Measurements from ENCODE around the gene PCDHB11. TPM values are rescaled to one million over a fixed set of nuclear protein-coding genes. Genes with fewer than 3 reads are reported as not detected.
A peak's percentile ranks its signal among the peaks of the same experiment; 100 is the strongest.
"Not testable (repeated sequence)": the region's sequence is repeated elsewhere in the genome, so short reads cannot be mapped to it uniquely, and the experiment has no call there.

PCDHB11 gene
- total RNA-seq, 1 donor from 2014 or later = 2.0 TPM

DNA sequence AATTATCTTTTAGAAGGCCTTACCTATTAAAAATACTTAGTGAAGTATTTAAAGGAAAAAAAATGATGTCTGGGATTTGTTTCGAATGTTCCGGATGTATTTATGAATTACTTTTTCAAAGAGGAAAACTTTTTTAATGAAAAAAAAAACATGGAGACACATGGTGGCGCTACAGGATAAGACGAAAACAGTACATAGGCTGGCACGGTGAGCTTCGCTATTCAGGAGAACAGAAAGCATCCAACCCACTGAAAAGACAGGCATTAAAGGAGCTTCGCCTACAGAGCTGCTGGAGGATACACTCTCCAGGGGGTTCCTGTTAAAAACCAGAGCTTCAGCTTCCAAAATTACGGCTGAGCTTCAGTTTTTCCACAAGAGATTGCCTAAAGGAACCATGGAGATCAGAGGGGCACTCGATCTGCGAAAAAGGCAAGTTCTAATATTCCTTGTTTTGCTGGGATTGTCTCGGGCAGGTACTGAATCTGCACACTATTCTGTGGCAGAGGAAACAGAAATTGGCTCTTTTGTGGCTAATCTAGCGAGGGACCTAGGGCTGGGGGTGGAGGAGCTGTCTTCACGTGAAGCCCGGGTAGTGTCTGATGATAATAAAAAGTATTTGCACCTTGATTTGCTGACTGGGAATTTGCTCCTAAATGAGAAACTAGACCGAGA, 23.8 kb downstream of the PCDHB11 start, which contains the start of gene PCDHB14:
PCDHB14 (plus strand) TSS at position 232 of the 672 bp plus-strand sequence; CDS start at position 395, 163 bp downstream.
- peak within 1 kb of the TSS; percentile 74 for H3K4me3 Mint-ChIP-seq
- no peak within 1 kb of the TSS for H3K27ac Mint-ChIP-seq

DNA sequence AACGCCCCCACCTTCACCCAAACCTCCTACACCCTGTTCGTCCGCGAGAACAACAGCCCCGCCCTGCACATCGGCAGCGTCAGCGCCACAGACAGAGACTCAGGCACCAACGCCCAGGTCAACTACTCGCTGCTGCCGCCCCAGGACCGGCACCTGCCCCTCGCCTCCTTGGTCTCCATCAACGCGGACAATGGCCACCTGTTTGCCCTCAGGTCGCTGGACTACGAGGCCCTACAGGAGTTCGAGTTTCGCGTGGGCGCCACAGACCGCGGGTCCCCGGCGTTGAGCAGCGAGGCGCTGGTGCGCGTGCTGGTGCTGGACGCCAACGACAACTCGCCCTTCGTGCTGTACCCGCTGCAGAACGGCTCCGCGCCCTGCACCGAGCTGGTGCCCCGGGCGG, 25.4 kb downstream of the PCDHB11 start:
- H3K27me3 Mint-ChIP-seq; DNase-seq (ENCODE audit: extremely low spot score, unreplicated experiment); H3K4me1 Mint-ChIP-seq (ENCODE audit: unreplicated experiment); H3K4me3 Mint-ChIP-seq; H3K27ac Mint-ChIP-seq; H3K9me3 Mint-ChIP-seq; H3K36me3 Mint-ChIP-seq: not testable (repeated sequence)

More for the DNA sequence above, 23.8 kb downstream of the PCDHB11 start, which contains the start of gene PCDHB14:
- TF ChIP-seq, protein P1, sequence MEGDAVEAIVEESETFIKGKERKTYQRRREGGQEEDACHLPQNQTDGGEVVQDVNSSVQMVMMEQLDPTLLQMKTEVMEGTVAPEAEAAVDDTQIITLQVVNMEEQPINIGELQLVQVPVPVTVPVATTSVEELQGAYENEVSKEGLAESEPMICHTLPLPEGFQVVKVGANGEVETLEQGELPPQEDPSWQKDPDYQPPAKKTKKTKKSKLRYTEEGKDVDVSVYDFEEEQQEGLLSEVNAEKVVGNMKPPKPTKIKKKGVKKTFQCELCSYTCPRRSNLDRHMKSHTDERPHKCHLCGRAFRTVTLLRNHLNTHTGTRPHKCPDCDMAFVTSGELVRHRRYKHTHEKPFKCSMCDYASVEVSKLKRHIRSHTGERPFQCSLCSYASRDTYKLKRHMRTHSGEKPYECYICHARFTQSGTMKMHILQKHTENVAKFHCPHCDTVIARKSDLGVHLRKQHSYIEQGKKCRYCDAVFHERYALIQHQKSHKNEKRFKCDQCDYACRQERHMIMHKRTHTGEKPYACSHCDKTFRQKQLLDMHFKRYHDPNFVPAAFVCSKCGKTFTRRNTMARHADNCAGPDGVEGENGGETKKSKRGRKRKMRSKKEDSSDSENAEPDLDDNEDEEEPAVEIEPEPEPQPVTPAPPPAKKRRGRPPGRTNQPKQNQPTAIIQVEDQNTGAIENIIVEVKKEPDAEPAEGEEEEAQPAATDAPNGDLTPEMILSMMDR (conservative IDR thresholded peaks at IDR 0.05) = peak; percentile 69
- Mint-ChIP-seq H3K36me3 (peaks cover 5% of the 10 kb centered on the region), H3K27me3 (no peaks in the 10 kb centered on the region), H3K9me3 (no peaks in the 10 kb centered on the region), H3K4me1 (ENCODE audit: unreplicated experiment) (no peaks in the 10 kb centered on the region)
- DNase-seq (ENCODE audit: extremely low spot score, unreplicated experiment) = no peak

DNA sequence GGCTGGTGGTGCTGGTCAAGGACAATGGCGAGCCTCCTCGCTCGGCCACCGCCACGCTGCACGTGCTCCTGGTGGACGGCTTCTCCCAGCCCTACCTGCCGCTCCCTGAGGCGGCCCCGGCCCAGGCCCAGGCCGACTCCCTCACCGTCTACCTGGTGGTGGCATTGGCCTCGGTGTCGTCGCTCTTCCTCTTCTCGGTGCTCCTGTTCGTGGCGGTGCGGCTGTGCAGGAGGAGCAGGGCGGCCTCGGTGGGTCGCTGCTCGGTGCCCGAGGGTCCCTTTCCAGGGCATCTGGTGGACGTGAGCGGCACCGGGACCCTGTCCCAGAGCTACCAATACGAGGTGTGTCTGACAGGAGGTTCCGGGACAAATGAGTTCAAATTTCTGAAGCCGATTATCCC, 26.0 kb downstream of the PCDHB11 start:
- not testable (repeated sequence) for H3K4me3 Mint-ChIP-seq; DNase-seq (ENCODE audit: extremely low spot score, unreplicated experiment); H3K9me3 Mint-ChIP-seq

DNA sequence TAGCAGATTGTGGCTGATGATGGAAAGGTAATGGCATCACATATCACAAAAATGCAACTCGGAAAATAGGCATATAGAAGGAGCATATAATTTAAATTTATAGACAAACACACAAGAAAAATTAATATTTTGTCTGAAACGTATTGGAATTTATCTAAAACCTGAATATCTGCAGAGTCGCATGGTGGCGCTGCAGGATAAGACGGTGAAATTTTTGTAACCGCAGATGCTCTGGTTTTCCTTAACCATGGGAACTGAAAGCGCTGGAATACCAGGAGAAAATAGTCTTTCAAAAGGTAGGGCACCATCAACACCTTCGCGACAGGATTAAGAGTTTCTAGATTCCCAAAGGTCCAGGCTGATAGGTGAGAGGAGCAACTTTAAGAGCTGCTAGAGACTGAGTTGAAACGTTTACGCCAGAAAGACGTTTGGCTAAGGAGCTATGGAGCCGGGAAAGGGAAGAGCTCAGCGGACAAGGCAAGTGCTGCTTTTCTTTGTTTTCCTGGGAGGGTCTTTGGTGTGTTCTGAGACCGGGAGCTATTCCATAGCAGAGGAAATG, 34.8 kb downstream of the PCDHB11 start:
- H3K4me1 Mint-ChIP-seq (ENCODE audit: unreplicated experiment) = no peaks in the 10 kb centered on the region
- H3K4me3 Mint-ChIP-seq = no peak overlapping the region
- TF ChIP-seq, protein P1 (conservative IDR thresholded peaks at IDR 0.05) = no peak
- peaks cover 7% of the 10 kb centered on the region for H3K9me3 Mint-ChIP-seq
- H3K27ac Mint-ChIP-seq = no peak overlapping the region
- no peaks in the 10 kb centered on the region for H3K27me3 Mint-ChIP-seq
- DNase-seq (ENCODE audit: extremely low spot score, unreplicated experiment) = no peak
- H3K36me3 Mint-ChIP-seq = no peaks in the 10 kb centered on the region

More for the DNA sequence above, 26.0 kb downstream of the PCDHB11 start:
- not testable (repeated sequence) for H3K27ac Mint-ChIP-seq; H3K4me1 Mint-ChIP-seq (ENCODE audit: unreplicated experiment); H3K27me3 Mint-ChIP-seq; H3K36me3 Mint-ChIP-seq

DNA sequence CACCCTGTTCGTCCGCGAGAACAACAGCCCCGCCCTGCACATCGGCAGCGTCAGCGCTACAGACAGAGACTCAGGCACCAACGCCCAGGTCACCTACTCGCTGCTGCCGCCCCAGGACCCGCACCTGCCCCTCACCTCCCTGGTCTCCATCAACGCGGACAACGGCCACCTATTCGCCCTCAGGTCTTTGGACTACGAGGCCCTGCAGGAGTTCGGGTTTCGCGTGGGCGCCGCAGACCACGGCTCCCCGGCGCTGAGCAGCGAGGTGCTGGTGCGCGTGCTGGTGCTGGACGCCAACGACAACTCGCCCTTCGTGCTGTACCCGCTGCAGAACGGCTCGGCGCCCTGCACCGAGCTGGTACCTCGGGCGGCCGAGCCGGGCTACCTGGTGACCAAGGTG, 36.5 kb downstream of the PCDHB11 start:
- not testable (repeated sequence) for DNase-seq (ENCODE audit: extremely low spot score, unreplicated experiment); H3K27ac Mint-ChIP-seq; H3K4me3 Mint-ChIP-seq; H3K27me3 Mint-ChIP-seq; H3K36me3 Mint-ChIP-seq; H3K4me1 Mint-ChIP-seq (ENCODE audit: unreplicated experiment)
- H3K9me3 Mint-ChIP-seq = peaks cover 19% of the 10 kb centered on the region

DNA sequence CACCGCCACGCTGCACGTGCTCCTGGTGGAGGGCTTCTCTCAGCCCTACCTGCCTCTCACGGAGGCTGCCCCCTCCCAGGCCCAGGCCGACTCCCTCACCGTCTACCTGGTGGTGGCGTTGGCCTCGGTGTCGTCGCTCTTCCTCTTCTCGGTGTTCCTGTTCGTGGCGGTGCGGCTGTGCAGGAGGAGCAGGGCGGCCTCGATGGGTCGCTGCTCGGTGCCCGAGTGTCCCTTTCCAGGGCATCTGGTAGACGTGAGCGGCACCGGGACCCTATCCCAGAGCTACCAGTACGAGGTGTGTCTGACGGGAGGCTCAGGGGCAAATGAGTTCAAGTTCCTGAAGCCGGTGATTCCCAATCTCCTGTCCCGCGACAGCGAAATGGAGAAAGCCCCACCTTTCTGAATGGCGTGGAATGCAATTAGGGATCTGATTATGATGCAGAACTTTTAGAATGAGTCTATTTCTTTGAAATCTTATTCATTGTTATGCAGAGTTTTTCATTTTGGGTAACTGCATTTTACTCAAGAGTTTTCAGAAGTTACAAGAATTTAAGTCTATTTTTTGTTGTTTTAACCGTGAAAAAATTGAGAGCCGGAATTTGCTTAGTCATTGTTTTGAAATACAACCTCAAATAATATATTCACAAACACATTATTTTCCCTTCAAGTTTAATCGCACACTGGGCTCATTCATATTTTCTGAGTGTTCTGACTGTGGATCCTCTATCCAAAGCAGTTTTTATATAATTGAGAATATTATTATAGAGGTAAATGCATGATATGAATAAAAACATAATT, 37.3 kb downstream of the PCDHB11 start:
- TF ChIP-seq, protein P1 (conservative IDR thresholded peaks at IDR 0.05) = no peak
- Mint-ChIP-seq H3K36me3 (no peaks in the 10 kb centered on the region), H3K27ac (no peak overlapping the region), H3K27me3 (no peaks in the 10 kb centered on the region), H3K4me3 (no peak overlapping the region), H3K4me1 (ENCODE audit: unreplicated experiment) (no peaks in the 10 kb centered on the region), H3K9me3 (peaks cover 19% of the 10 kb centered on the region)
- no peak for DNase-seq (ENCODE audit: extremely low spot score, unreplicated experiment)

DNA sequence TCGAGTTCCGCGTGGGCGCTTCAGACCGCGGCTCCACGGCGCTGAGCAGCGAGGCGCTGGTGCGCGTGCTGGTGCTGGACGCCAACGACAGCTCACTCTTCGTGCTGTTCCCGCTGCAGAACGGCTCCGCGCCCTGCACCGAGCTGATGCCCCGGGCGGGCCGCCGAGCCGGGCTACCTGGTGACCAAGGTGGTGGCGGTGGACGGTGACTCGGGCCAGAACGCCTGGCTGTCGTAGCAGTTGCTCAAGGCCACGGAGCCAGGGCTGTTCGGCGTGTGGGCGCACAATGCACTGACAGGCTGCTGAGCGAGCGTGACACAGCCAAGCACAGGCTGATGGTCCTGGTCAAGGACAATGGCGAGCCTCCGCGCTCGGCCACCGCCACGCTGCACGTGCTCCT, 42.1 kb downstream of the PCDHB11 start:
- no peak overlapping the region for H3K4me3 Mint-ChIP-seq
- no peaks in the 10 kb centered on the region for H3K27me3 Mint-ChIP-seq
- H3K36me3 Mint-ChIP-seq = peaks cover 7% of the 10 kb centered on the region
- no peaks in the 10 kb centered on the region for H3K4me1 Mint-ChIP-seq (ENCODE audit: unreplicated experiment)
- no peak overlapping the region for H3K27ac Mint-ChIP-seq
- peaks cover 19% of the 10 kb centered on the region for H3K9me3 Mint-ChIP-seq
- DNase-seq (ENCODE audit: extremely low spot score, unreplicated experiment) = no peak
- TF ChIP-seq, protein P1 (conservative IDR thresholded peaks at IDR 0.05) = no peak
